Brain microvascular endothelial cell (primary cell): ENCODE measurements around the gene SIGLEC14.
A peak's percentile ranks its signal among the peaks of the same experiment; 100 is the strongest.
"Not testable (repeated sequence)": the region's sequence is repeated elsewhere in the genome, so short reads cannot be mapped to it uniquely, and the experiment has no call there.

Experiments used
- DNase-seq: peaks from one replicate; pipeline ENCODE4 v3.0.0-alpha.2; 2020
- H3K27ac ChIP-seq: fragments of 250-450 bp; sonication (Bioruptor Pico); 2 replicates; pipeline ENCODE4 v1.5.1; 2020; ENCODE audit warnings: mild to moderate bottlenecking, moderate library complexity
- H3K27me3 ChIP-seq: fragments of 250-450 bp; sonication (Bioruptor Pico); replicated peaks from 2 replicates; pipeline ENCODE4 v1.5.1; 2020; ENCODE audit warnings: mild to moderate bottlenecking
- H3K36me3 ChIP-seq: fragments of 250-450 bp; sonication (Bioruptor Pico); replicated peaks from 2 replicates; pipeline ENCODE4 v1.5.1; 2020; ENCODE audit warnings: mild to moderate bottlenecking
- H3K4me3 ChIP-seq: 2 replicates; pipeline ENCODE4 v1.5.1; 2011; ENCODE audit warnings: low read depth, mild to moderate bottlenecking, control low read depth, low read length, moderate library complexity
- CTCF ChIP-seq: IDR thresholded peaks from 2 replicates; pipeline ENCODE4 v1.5.1; 2011; ENCODE audit warnings: low read depth, mild to moderate bottlenecking, moderate library complexity, low read length, control low read depth, inconsistent platforms; ENCODE audit errors: missing control alignments
- in situ Hi-C: cut with HindIII; loops from 2 replicates; pipeline ENCODE4 v1.10.0; 2017; ENCODE audit warnings: low sequenced_read_pairs, low pct_ligation_motif_present

Gene SIGLEC14

GRCh38 chr19:51646730-51647129, at the start of gene SIGLEC14:
TSS of gene SIGLEC14 (minus strand) at chr19:51646825. CDS start at chr19:51646759, 66 bp downstream.
- in situ Hi-C loops, DNase-seq, H3K27ac ChIP-seq, H3K27me3 ChIP-seq, H3K36me3 ChIP-seq, H3K4me3 ChIP-seq: not testable (repeated sequence)

GRCh38 chr19:51695702-51696315, 49.2 kb upstream of the SIGLEC14 start:
- H3K36me3 ChIP-seq, result peaks cover 66% of the 10 kb centered on the region
- in situ Hi-C loops, result no loop called here
- TF ChIP-seq CTCF, result no peak

GRCh38 chr19:51695088-51695487, 48.5 kb upstream of the SIGLEC14 start:
- no peak for DNase-seq
- Histone ChIP-seq H3K4me3 (no peak overlapping the region), H3K27ac (no peak overlapping the region), H3K36me3 (peaks cover 61% of the 10 kb centered on the region), H3K27me3 (no peaks in the 10 kb centered on the region)
- in situ Hi-C loops, result no loop called here
- no peak for TF ChIP-seq CTCF

More at GRCh38 chr19:51695702-51696315, 49.2 kb upstream of the SIGLEC14 start:
- no peaks in the 10 kb centered on the region for H3K27me3 ChIP-seq
- no peak overlapping the region for H3K4me3 ChIP-seq
- no peak for DNase-seq
- no peak overlapping the region for H3K27ac ChIP-seq

GRCh38 chr19:51694318-51695085, 47.9 kb upstream of the SIGLEC14 start:
- Histone ChIP-seq H3K27me3 (no peaks in the 10 kb centered on the region), H3K4me3 (no peak overlapping the region), H3K27ac (no peak overlapping the region), H3K36me3 (peaks cover 55% of the 10 kb centered on the region)
- in situ Hi-C loops, result no loop called here
- DNase-seq, result no peak
- TF ChIP-seq CTCF, result no peak

- Histone ChIP-seq H3K36me3 (peaks cover 48% of the 10 kb centered on the region), H3K27ac (no peak overlapping the region), H3K4me3 (no peak overlapping the region), H3K27me3 (no peaks in the 10 kb centered on the region)
- TF ChIP-seq CTCF, result no peak
- in situ Hi-C loops, result no loop called here
- DNase-seq, result no peak
Measured at GRCh38 chr19:51693819-51694218, 47.2 kb upstream of the SIGLEC14 start.

GRCh38 chr19:51693260-51693659, 46.6 kb upstream of the SIGLEC14 start, which contains the start of gene SPACA6:
TSS of gene SPACA6 (plus strand) at chr19:51693330. CDS start at chr19:51693527, 197 bp downstream.
- Histone ChIP-seq H3K4me3 (peak within 1 kb of the TSS; percentile 88), H3K27me3 (no peaks in the 10 kb centered on the region), H3K27ac (no peak within 1 kb of the TSS), H3K36me3 (peaks cover 43% of the 10 kb centered on the region)
- in situ Hi-C loops, result no loop called here
- no peak for TF ChIP-seq CTCF
- DNase-seq, result no peak
